H1 (cell line): Measurements from ENCODE around the gene DDX50. TPM values are rescaled to one million over a fixed set of nuclear protein-coding genes. Genes with fewer than 3 reads are reported as not detected.

Experiments
- CTCF ChIA-PET: fragments of 300-600 bp; sonication (Branson Sonifier 250); formaldehyde crosslinking; loops from one replicate; lab custom pipeline; 2021; ENCODE audit not compliant: partially characterized antibody; lab: Charles Lee
- POLR2A ChIA-PET: fragments of 300-600 bp; sonication (Branson Sonifier 250); formaldehyde crosslinking; loops from one replicate; lab custom pipeline; 2021; ENCODE audit warnings: inconsistent platforms; ENCODE audit not compliant: partially characterized antibody; lab: Charles Lee
- DNase-seq, 2 experiments: peaks; one replicate each; pipeline versions ENCODE4 v3.0.0 to v3.0.0-alpha.2; 2010 to 2022; ENCODE audit warnings: low spot score in 2 of 2, low read depth in 1 of 2, mixed read lengths in 1 of 2
- FAIRE-seq: peaks from 2 replicates; lab custom pipeline; 2011; peaks lifted over from hg19 to GRCh38; lab: Jason Lieb, UNC
- H2AFZ ChIP-seq: 2 replicates; pipeline ENCODE4 v1.8.1; 2012; ENCODE audit warnings: low read length, inconsistent platforms
- H2AK5ac ChIP-seq: 2 replicates; pipeline ENCODE4 v1.6.1; 2013; ENCODE audit warnings: low read depth, low read length
- H2BK120ac ChIP-seq: replicated peaks from 2 replicates; pipeline ENCODE3; 2013; ENCODE audit warnings: low read depth, low read length, inconsistent platforms
- H2BK12ac ChIP-seq: 2 replicates; pipeline ENCODE4 v1.6.1; 2013; ENCODE audit warnings: low read depth, low read length
- H2BK15ac ChIP-seq: 2 replicates; pipeline ENCODE4 v1.6.1; 2013; ENCODE audit warnings: low read length
- H2BK20ac ChIP-seq: 2 replicates; pipeline ENCODE4 v1.6.1; 2013; ENCODE audit warnings: low read length
- H2BK5ac ChIP-seq: 2 replicates; pipeline ENCODE4 v1.6.1; 2013; ENCODE audit warnings: low read depth, low read length
- H3K14ac ChIP-seq: 2 replicates; pipeline ENCODE4 v1.6.1; 2013; ENCODE audit warnings: inconsistent platforms; ENCODE audit not compliant: insufficient read length
- H3K18ac ChIP-seq: 2 replicates; pipeline ENCODE4 v1.6.1; 2013; ENCODE audit warnings: low read length; ENCODE audit errors: extremely low read depth
- H3K23ac ChIP-seq: 2 replicates; pipeline ENCODE4 v1.6.1; 2013; ENCODE audit warnings: inconsistent platforms; ENCODE audit not compliant: insufficient read length
- H3K23me2 ChIP-seq: 2 replicates; pipeline ENCODE4 v1.6.1; 2013; ENCODE audit warnings: low read depth, low read length
- H3K27ac ChIP-seq: 2 replicates; pipeline ENCODE4 v1.6.1; 2011; ENCODE audit warnings: low read depth, low read length, inconsistent platforms
- H3K27me3 ChIP-seq, 4 experiments: replicated peaks in 1 of 4; 1 replicate in 1 of 4; 2 replicates in 3 of 4; pipeline versions ENCODE4 v1.6.1 to v1.8.1; 2011 to 2013; ENCODE audit warnings: low read length in 3 of 4, mild to moderate bottlenecking in 3 of 4, inconsistent platforms in 2 of 4, mixed read lengths in 2 of 4, moderate library complexity in 1 of 4; ENCODE audit not compliant: control insufficient read depth in 3 of 4, insufficient read depth in 3 of 4; ENCODE audit errors: extremely low read depth in 1 of 4
- H3K36me3 ChIP-seq, 4 experiments: 2 replicates each; pipeline versions ENCODE4 v1.6.1 to v1.8.1; 2011 to 2013; ENCODE audit warnings: mild to moderate bottlenecking in 4 of 4, low read length in 3 of 4, moderate library complexity in 2 of 4, control low read depth in 1 of 4, inconsistent platforms in 1 of 4; ENCODE audit not compliant: insufficient read depth in 4 of 4, control insufficient read depth in 2 of 4
- H3K4ac ChIP-seq: replicated peaks from 2 replicates; pipeline ENCODE3; 2013; ENCODE audit warnings: low read length, low read depth, mixed read lengths, inconsistent platforms; ENCODE audit not compliant: insufficient read length
- H3K4me1 ChIP-seq, 4 experiments: replicated peaks in 1 of 4; 1 replicate in 1 of 4; 2 replicates in 3 of 4; pipeline versions ENCODE4 v1.6.1 to v1.8.1; 2011 to 2013; ENCODE audit warnings: low read length in 3 of 4, inconsistent platforms in 2 of 4, mixed read lengths in 1 of 4; ENCODE audit not compliant: insufficient read depth in 4 of 4, control insufficient read depth in 3 of 4
- H3K4me2 ChIP-seq, 2 experiments: 2 replicates each; pipeline versions ENCODE4 v1.6.1 to v1.8.1; 2011 to 2013; ENCODE audit warnings: low read depth in 2 of 2, low read length in 2 of 2, control low read depth in 1 of 2, inconsistent platforms in 1 of 2, mild to moderate bottlenecking in 1 of 2; ENCODE audit not compliant: insufficient read depth in 1 of 2
- H3K4me3 ChIP-seq, 4 experiments: fragments of 200-600, 300-600 bp in 1 of 4; sonication (generic), shearing (Covaris generic), sonication (Bioruptor Twin) in 1 of 4; 2 replicates each; pipeline versions ENCODE4 v1.5.1 to v1.8.1; 2011 to 2016; ENCODE audit warnings: low read length in 4 of 4, low read depth in 3 of 4, control low read depth in 2 of 4, inconsistent platforms in 2 of 4, mild to moderate bottlenecking in 2 of 4, mixed read lengths in 1 of 4, moderate library complexity in 1 of 4; ENCODE audit not compliant: insufficient read depth in 2 of 4; ENCODE audit errors: extremely low read depth in 1 of 4
- H3K56ac ChIP-seq: replicated peaks from 2 replicates; pipeline ENCODE3; 2013; ENCODE audit warnings: low read depth, mild to moderate bottlenecking, mixed read lengths, low read length, inconsistent platforms; ENCODE audit not compliant: insufficient read length
- H3K79me1 ChIP-seq: 2 replicates; pipeline ENCODE4 v1.6.1; 2013; ENCODE audit warnings: low read depth, low read length, control low read depth
- H3K79me2 ChIP-seq, 2 experiments: 2 replicates each; pipeline versions ENCODE4 v1.6.1 to v1.8.1; 2012 to 2013; ENCODE audit warnings: low read length in 2 of 2, mild to moderate bottlenecking in 2 of 2, inconsistent platforms in 1 of 2; ENCODE audit not compliant: insufficient read depth in 2 of 2, control insufficient read depth in 1 of 2
- H3K9ac ChIP-seq, 4 experiments: replicated peaks in 1 of 4; 1 replicate in 1 of 4; 2 replicates in 3 of 4; pipeline versions ENCODE4 v1.6.1 to v1.8.1; 2011 to 2013; ENCODE audit warnings: low read depth in 3 of 4, low read length in 3 of 4, control low read depth in 2 of 4, mild to moderate bottlenecking in 2 of 4, moderate library complexity in 2 of 4, inconsistent platforms in 1 of 4; ENCODE audit errors: extremely low read depth in 1 of 4
- H3K9me3 ChIP-seq, 2 experiments: 2 replicates each; pipeline versions ENCODE4 v1.6.1 to v1.8.1; 2012 to 2013; ENCODE audit warnings: mild to moderate bottlenecking in 2 of 2, moderate library complexity in 2 of 2, control low read depth in 1 of 2, inconsistent platforms in 1 of 2, low read depth in 1 of 2, low read length in 1 of 2, mixed read lengths in 1 of 2; ENCODE audit not compliant: insufficient read depth in 2 of 2
- H4K20me1 ChIP-seq, 2 experiments: replicated peaks in 1 of 2; 2 replicates each; pipeline versions ENCODE3 to v1.8.1; 2011 to 2013; ENCODE audit warnings: inconsistent platforms in 2 of 2, low read length in 2 of 2, mild to moderate bottlenecking in 1 of 2; ENCODE audit not compliant: insufficient read depth in 2 of 2, control insufficient read depth in 1 of 2
- H4K5ac ChIP-seq: 2 replicates; pipeline ENCODE4 v1.6.1; 2013; ENCODE audit warnings: low read length, low read depth, mixed read lengths, inconsistent platforms; ENCODE audit not compliant: insufficient read length
- H4K8ac ChIP-seq: 2 replicates; pipeline ENCODE4 v1.8.0; 2013; ENCODE audit warnings: mild to moderate bottlenecking, moderate library complexity, low read length, inconsistent platforms; ENCODE audit not compliant: insufficient read depth; ENCODE audit errors: extremely low read depth
- H4K91ac ChIP-seq: replicated peaks from 2 replicates; pipeline ENCODE3; 2013; ENCODE audit warnings: low read length, mixed read lengths, inconsistent platforms; ENCODE audit not compliant: insufficient read length
- ATF3 ChIP-seq: IDR thresholded peaks from 2 replicates; pipeline ENCODE4 v1.6.1; 2011; ENCODE audit warnings: low read depth, mild to moderate bottlenecking, low read length; ENCODE audit not compliant: insufficient read depth
- CBX5 ChIP-seq: fragments of 300-800, 300-1000 bp; sonication (generic); IDR thresholded peaks from 2 replicates; pipeline ENCODE4 v1.7.1; 2016; ENCODE audit warnings: antibody characterized with exemption, low read length, low read depth
- CBX8 ChIP-seq: fragments of 300-800, 300-1000 bp; sonication (generic); IDR thresholded peaks from 2 replicates; pipeline ENCODE4 v1.7.1; 2016; ENCODE audit warnings: low read depth, low read length, borderline replicate concordance
- CHD2 ChIP-seq: IDR thresholded peaks from 2 replicates; pipeline ENCODE4 v1.6.1; 2012; ENCODE audit warnings: low read length, improper control_type of control experiment
- FOSL1 ChIP-seq: IDR thresholded peaks from 2 replicates; pipeline ENCODE4 v1.6.1; 2011; ENCODE audit warnings: mild to moderate bottlenecking, low read depth, low read length, moderate library complexity; ENCODE audit not compliant: insufficient read depth
- HDAC2 ChIP-seq, 2 experiments: fragments of 300-600 bp in 1 of 2; sonication (generic) in 1 of 2; IDR thresholded peaks; 2 replicates each; pipeline ENCODE4 v1.6.1; 2011 to 2012; ENCODE audit warnings: low read depth in 2 of 2, low read length in 2 of 2, mild to moderate bottlenecking in 2 of 2, moderate library complexity in 2 of 2, borderline replicate concordance in 1 of 2, inconsistent platforms in 1 of 2
- SAP30 ChIP-seq: fragments of 300-600 bp; sonication (generic); IDR thresholded peaks from 2 replicates; pipeline ENCODE4 v1.7.1; 2012; ENCODE audit warnings: low read length, moderate library complexity, mild to moderate bottlenecking, inconsistent platforms; ENCODE audit not compliant: insufficient read depth, insufficient replicate concordance
- SIX5 ChIP-seq: IDR thresholded peaks from 2 replicates; pipeline ENCODE4 v1.6.1; 2011; ENCODE audit warnings: mild to moderate bottlenecking, low read depth, low read length
- SP1 ChIP-seq: IDR thresholded peaks from 2 replicates; pipeline ENCODE4 v1.6.1; 2011; ENCODE audit warnings: low read depth, low read length
- TAF7 ChIP-seq: optimal IDR thresholded peaks from 2 replicates; pipeline ENCODE3; 2011; ENCODE audit warnings: low read depth, mild to moderate bottlenecking, inconsistent platforms, low read length, moderate library complexity, borderline replicate concordance
- TCF12 ChIP-seq: IDR thresholded peaks from 2 replicates; pipeline ENCODE4 v1.6.1; 2011; ENCODE audit warnings: low read depth, mild to moderate bottlenecking, low read length
- USF2 ChIP-seq: IDR thresholded peaks from 2 replicates; pipeline ENCODE4 v1.6.1; 2011; ENCODE audit warnings: low read length, improper control_type of control experiment
- YY1 ChIP-seq: IDR thresholded peaks from 2 replicates; pipeline ENCODE4 v1.6.1; 2011; ENCODE audit warnings: low read depth, mild to moderate bottlenecking, low read length
- WGBS, 2 experiments: shearing (Covaris generic) in 1 of 2; methylation state at CpG; one replicate each; pipeline versions ENCODE4 v1.1.6 to v1.1.7; 2013 to 2015; ENCODE audit warnings: low lambda C conversion rate in 2 of 2, mixed read lengths in 2 of 2, inconsistent platforms in 1 of 2, low coverage in 1 of 2, missing lambda C conversion rate in 1 of 2; ENCODE audit not compliant: insufficient replicate concordance in 2 of 2, insufficient coverage in 1 of 2, insufficient read length in 1 of 2; ENCODE audit errors: extremely low coverage in 1 of 2, missing lambda C conversion rate in 1 of 2; 5-methylcytosine and 5-hydroxymethylcytosine counted together
- polyA plus RNA-seq, 7 experiments: library from polyadenylated mRNA; depleted of rRNA in 3 of 7; stranded (reverse) in 5 of 7; unstranded in 2 of 7; fragments of >200 nt in 5 of 7; fragments of 200-250 nt in 2 of 7; gene quantifications; 1 replicate in 5 of 7; 2 replicates in 1 of 7; 4 replicates in 1 of 7; pipeline versions ENCODE4 v1.2.1 to v1.2.3, GENCODE V29; 2011 to 2013; ENCODE audit warnings: missing spikeins in 2 of 7, mixed read lengths in 2 of 7
- total RNA-seq: library from RNA; stranded (reverse); fragmentation: NEBNext Ultra II Directional; extraction: Animal tissue kit (Norgen Biotek cat#: 25700); gene quantifications from 2 replicates; pipeline ENCODE4 v1.2.1, GENCODE V29; 2021

Gene DDX50
- total and polyA plus RNA-seq, 2 of the 8 experiments (the other 6 are each of a cell fraction or from before 2014, with no cell fraction given) = 20.0 to 36.5 TPM

GRCh38 chr10:68963151-68963550 is 62.0 kb downstream of the DDX50 start:
- H2BK20ac ChIP-seq = no peak overlapping the region
- no peak overlapping the region for H3K9ac ChIP-seq
- H2BK15ac ChIP-seq = no peak overlapping the region
- H3K4me3 ChIP-seq = no peak overlapping the region
- H2BK120ac ChIP-seq = no peak overlapping the region
- H3K23ac ChIP-seq = no peak overlapping the region
- no peaks in the 10 kb centered on the region for H3K9me3 ChIP-seq
- H3K14ac ChIP-seq = no peak overlapping the region
- FAIRE-seq (no peak), DNase-seq (no peak)
- POLR2A ChIA-PET = no interaction called here
- no peak overlapping the region for H3K56ac ChIP-seq
- H3K23me2 ChIP-seq = no peaks in the 10 kb centered on the region
- H2BK12ac ChIP-seq = no peak overlapping the region
- no peak overlapping the region for H4K5ac ChIP-seq
- peaks cover 9 to 55% of the 10 kb centered on the region in 2 experiments for H3K79me2 ChIP-seq
- no peak overlapping the region for H4K91ac ChIP-seq
- no peak overlapping the region for H4K8ac ChIP-seq
- H3K27me3 ChIP-seq = no peaks in the 10 kb centered on the region
- no peak overlapping the region for H3K4ac ChIP-seq
- H2BK5ac ChIP-seq = no peak overlapping the region
- peaks cover 4 to 13% of the 10 kb centered on the region in 2 experiments for H4K20me1 ChIP-seq
- no peak overlapping the region for H2AFZ ChIP-seq
- peaks cover 35 to 92% (median 67%) of the 10 kb centered on the region in 4 experiments for H3K36me3 ChIP-seq
- no peak overlapping the region for H2AK5ac ChIP-seq
- WGBS, 2 experiments = 95% methylated on average over 4 of the region's 4 CpGs; no CpG with 5 or more reads in 1 of the 2 experiments
- H3K27ac ChIP-seq = no peak overlapping the region
- no peaks in the 10 kb centered on the region for H3K4me1 ChIP-seq
- no peak overlapping the region for H3K4me2 ChIP-seq
- CTCF ChIA-PET = no interaction called here
- H3K18ac ChIP-seq = no peak overlapping the region
- H3K79me1 ChIP-seq = 0 out of 2 replicates have a peak, but pooled peaks cover 2% of the 10 kb centered on the region
- TF ChIP-seq HDAC2 (IDR thresholded peaks at IDR 0.05; ENCODE audit: borderline replicate concordance in 1 of 2, low read depth in 2 of 2, low read length in 2 of 2) (no peak), CHD2 (no peak), TAF7 (no peak), SAP30 (no peak), CBX8 (no peak), USF2 (no peak), SP1 (no peak), YY1 (no peak), CBX5 (no peak), FOSL1 (no peak), SIX5 (no peak), ATF3 (no peak), TCF12 (no peak)
